Spleen (tissue), 11 donors: ENCODE measurements around the gene THAP7. TPM values are rescaled to one million over a fixed set of nuclear protein-coding genes. Genes with fewer than 3 reads are reported as not detected.

Experiments used
- DNase-seq: peaks from one replicate; pipeline ENCODE4 v3.0.0-alpha.2; 2020
- H3K27ac ChIP-seq, 8 donors: fragments of 200-600 bp; sonication (generic) in 7 of 8; 1 replicate in 4 of 8; 2 replicates in 4 of 8; pipeline versions ENCODE4 v1.5.0 to v1.8.0; 2016 to 2021; ENCODE audit warnings: inconsistent platforms in 4 of 8, mild to moderate bottlenecking in 4 of 8, moderate library complexity in 1 of 8
- H3K27me3 ChIP-seq, 7 donors: fragments of 200-600 bp; sonication (generic) in 6 of 7; replicated peaks in 1 of 7; 1 replicate in 4 of 7; 2 replicates in 3 of 7; pipeline versions ENCODE4 v1.5.0 to v1.8.0; 2016 to 2021; ENCODE audit warnings: inconsistent platforms in 3 of 7, mild to moderate bottlenecking in 1 of 7
- H3K36me3 ChIP-seq, 6 donors: fragments of 200-600 bp; sonication (generic) in 5 of 6; 1 replicate in 4 of 6; 2 replicates in 2 of 6; pipeline versions ENCODE4 v1.5.0 to v1.8.0; 2016 to 2021; ENCODE audit warnings: inconsistent platforms in 2 of 6
- H3K4me1 ChIP-seq, 6 donors: fragments of 200-600 bp; sonication (generic) in 5 of 6; 1 replicate in 3 of 6; 2 replicates in 3 of 6; pipeline versions ENCODE4 v1.5.0 to v1.8.0; 2016 to 2021; ENCODE audit warnings: inconsistent platforms in 3 of 6
- H3K4me3 ChIP-seq, 8 donors: fragments of 200-600 bp; sonication (generic) in 7 of 8; 1 replicate in 4 of 8; 2 replicates in 4 of 8; pipeline versions ENCODE4 v1.5.0 to v1.8.0; 2016 to 2021; ENCODE audit warnings: inconsistent platforms in 4 of 8, mild to moderate bottlenecking in 4 of 8, moderate library complexity in 2 of 8
- H3K9me3 ChIP-seq, 8 donors: fragments of 200-600 bp; sonication (generic) in 7 of 8; 1 replicate in 4 of 8; 2 replicates in 4 of 8; pipeline versions ENCODE4 v1.5.0 to v1.8.0; 2016 to 2021; ENCODE audit warnings: inconsistent platforms in 4 of 8
- CTCF ChIP-seq, 11 experiments: fragments of 200-600 bp in 7 of 11; fragments of 450-650 bp in 4 of 11; sonication (generic) in 4 of 11; IDR thresholded peaks in 8 of 11; conservative IDR thresholded peaks in 3 of 11; 1 replicate in 7 of 11; 2 replicates in 4 of 11; pipeline versions ENCODE4 v1.4.0 to v1.8.0; 2016 to 2021; ENCODE audit warnings: antibody characterized with exemption in 11 of 11, inconsistent platforms in 4 of 11, mild to moderate bottlenecking in 1 of 11
- POLR2A ChIP-seq, 3 donors: fragments of 450-650 bp; IDR thresholded peaks; one replicate each; pipeline ENCODE4 v1.5.1; 2017; ENCODE audit warnings: antibody characterized with exemption in 3 of 3, mild to moderate bottlenecking in 1 of 3
- POLR2AphosphoS5 ChIP-seq, 3 donors: sonication (generic); formaldehyde crosslinking; IDR thresholded peaks; one replicate each; pipeline ENCODE4 v1.5.1; 2017; ENCODE audit warnings: antibody characterized with exemption in 3 of 3
- WGBS, 5 donors: extraction: QIAGEN DNeasy Blood & Tissue Kit in 3 of 5; methylation state at CpG; one replicate each; pipeline versions ENCODE4 v1.1.5 to v1.1.7; 2013 to 2018; 5-methylcytosine and 5-hydroxymethylcytosine counted together
- intact Hi-C: fragments of 100-400 bp; cut with DNase I; formaldehyde crosslinking; loops from one replicate; pipeline ENCODE4 v1.15.0; 2023; ENCODE audit warnings: low total_unique reads
- polyA plus RNA-seq, 3 donors: library from polyadenylated mRNA; stranded (reverse); fragments of 200-250 nt; gene quantifications; one replicate each; pipeline ENCODE4 v1.2.1, GENCODE V29; 2013
- total RNA-seq, 7 donors: library from RNA; depleted of rRNA in 3 of 7; stranded (reverse); fragments of >200 nt in 3 of 7; fragmentation: NEBNext Ultra II Directional in 4 of 7; extraction: Animal tissue kit (Norgen Biotek cat#: 25700) in 4 of 7; gene quantifications; one replicate each; pipeline versions ENCODE4 v1.1.0 to v1.2.1, GENCODE V29; 2016 to 2021
- donor health status: healthy with polysubstance abuse.
- donor health status: DM: no; HTN: no; CAD: no; lungs with moderate emphysema.
- donor health status: DM: no; HTN: no; CAD: no.
- donor health status: Bipolar disorder and iron deficiency.
- donor health status: healthy.
- donor health status: DM: no; HTN: no; CAD: no.
- donor health status: DM: yes; HTN: yes; CAD: no.

Gene THAP7
- total and polyA plus RNA-seq, 10 donors = 16.7 to 53.3 (median 29.6) TPM

GRCh38 chr22:21026783-21027692 is 25.1 kb upstream of the THAP7 start:
- H3K4me3 ChIP-seq = no peak overlapping the region
- no peaks in the 10 kb centered on the region for H3K9me3 ChIP-seq
- H3K27me3 ChIP-seq = peaks cover 0 to 33% (median 10%) of the 10 kb centered on the region in 7 donors
- TF ChIP-seq POLR2AphosphoS5 (IDR thresholded peaks at IDR 0.05) = no peak
- no peak for TF ChIP-seq CTCF (IDR thresholded peaks at IDR 0.05 in 8 of 11, conservative IDR thresholded peaks at IDR 0.05 in 3 of 11)
- TF ChIP-seq POLR2A (IDR thresholded peaks at IDR 0.05) = no peak
- DNase-seq = no peak
- 73 to 90% (median 85%) methylated on average over 5 to 14 of the region's 14 CpGs for WGBS, 5 donors
- H3K4me1 ChIP-seq = peaks cover under 1 to 20% (median 4%) of the 10 kb centered on the region in 6 donors
- H3K36me3 ChIP-seq = no peaks in the 10 kb centered on the region
- no peak overlapping the region for H3K27ac ChIP-seq
- intact Hi-C loops = no loop called here

DNA sequence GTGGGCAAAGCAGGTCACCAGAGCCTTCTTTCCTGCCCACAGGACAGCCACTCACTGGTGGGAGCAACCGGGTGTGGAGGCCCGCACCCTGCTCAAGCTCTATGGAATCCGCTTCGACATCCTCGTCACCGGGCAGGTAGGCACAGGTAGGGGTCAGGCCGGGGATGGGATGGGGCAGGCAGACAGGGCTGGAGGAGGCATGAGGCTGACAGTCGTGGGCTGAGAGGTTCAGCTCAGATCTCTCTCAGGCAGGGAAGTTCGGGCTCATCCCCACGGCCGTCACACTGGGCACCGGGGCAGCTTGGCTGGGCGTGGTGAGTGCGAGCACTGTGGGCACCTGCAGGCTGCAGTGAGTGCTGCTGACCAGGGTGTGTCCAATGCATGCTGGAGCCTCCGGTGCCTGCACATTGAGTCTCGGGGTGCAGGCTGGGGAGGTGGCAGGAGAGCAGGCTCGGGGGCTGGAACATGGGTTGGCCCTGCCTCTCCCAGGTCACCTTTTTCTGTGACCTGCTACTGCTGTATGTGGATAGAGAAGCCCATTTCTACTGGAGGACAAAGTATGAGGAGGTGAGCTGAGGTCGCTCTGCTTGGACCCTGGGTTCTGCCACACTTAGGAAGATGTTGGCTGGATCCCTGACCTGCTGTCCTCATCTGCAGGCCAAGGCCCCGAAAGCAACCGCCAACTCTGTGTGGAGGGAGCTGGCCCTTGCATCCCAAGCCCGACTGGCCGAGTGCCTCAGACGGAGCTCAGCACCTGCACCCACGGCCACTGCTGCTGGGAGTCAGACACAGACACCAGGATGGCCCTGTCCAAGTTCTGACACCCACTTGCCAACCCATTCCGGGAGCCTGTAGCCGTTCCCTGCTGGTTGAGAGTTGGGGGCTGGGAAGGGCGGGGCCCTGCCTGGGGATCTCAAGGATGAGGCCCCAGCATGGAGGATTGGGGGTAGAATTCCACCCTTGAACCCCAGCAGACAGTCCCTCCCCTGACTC is 24.1 kb upstream of the THAP7 start:
- no peak overlapping the region for H3K27ac ChIP-seq
- DNase-seq = no peak
- H3K27me3 ChIP-seq = peaks cover 0 to 24% (median under 1%) of the 10 kb centered on the region in 7 donors
- peaks cover 0 to 13% (median 0%) of the 10 kb centered on the region in 6 donors for H3K4me1 ChIP-seq
- intact Hi-C loops = no loop called here
- H3K4me3 ChIP-seq = no peak overlapping the region
- H3K36me3 ChIP-seq = no peaks in the 10 kb centered on the region
- WGBS, 5 donors = 85 to 95% (median 91%) methylated on average over 18 to 27 of the region's 27 CpGs
- TF ChIP-seq CTCF (IDR thresholded peaks at IDR 0.05 in 8 of 11, conservative IDR thresholded peaks at IDR 0.05 in 3 of 11) (no peak), POLR2A (IDR thresholded peaks at IDR 0.05) (no peak), POLR2AphosphoS5 (IDR thresholded peaks at IDR 0.05) (no peak)
- no peaks in the 10 kb centered on the region for H3K9me3 ChIP-seq

DNA sequence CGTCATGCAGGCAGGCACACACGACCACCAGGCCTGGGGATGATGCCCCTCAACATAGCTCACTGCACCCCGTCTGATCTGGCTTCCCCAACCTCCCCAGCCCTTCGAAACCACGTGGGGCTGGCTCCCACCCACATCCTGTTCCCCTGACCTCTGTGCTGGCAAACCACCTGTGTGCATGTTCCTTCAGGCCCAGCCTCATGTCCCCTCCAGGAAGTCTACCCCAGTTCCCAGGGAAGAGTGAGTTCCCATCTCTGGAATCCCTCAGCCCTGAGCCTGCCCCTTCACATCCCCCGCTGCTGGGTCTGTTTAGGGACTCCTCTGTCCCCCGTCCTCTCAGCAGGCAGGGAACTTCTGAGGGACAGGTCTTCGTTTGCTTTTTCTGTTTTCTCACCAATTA is 23.3 kb upstream of the THAP7 start:
- Histone ChIP-seq H3K4me1 (peaks cover 0 to 13% (median 0%) of the 10 kb centered on the region in 6 donors), H3K9me3 (no peaks in the 10 kb centered on the region), H3K36me3 (no peaks in the 10 kb centered on the region), H3K4me3 (no peak overlapping the region), H3K27me3 (peaks cover 0 to 16% (median 0%) of the 10 kb centered on the region in 7 donors), H3K27ac (no peak overlapping the region)
- no peak for DNase-seq
- TF ChIP-seq CTCF (IDR thresholded peaks at IDR 0.05 in 8 of 11, conservative IDR thresholded peaks at IDR 0.05 in 3 of 11) (no peak), POLR2AphosphoS5 (IDR thresholded peaks at IDR 0.05) (no peak), POLR2A (IDR thresholded peaks at IDR 0.05) (no peak)
- intact Hi-C loops = no loop called here
- 44 to 58% (median 49%) methylated on average over 8 of the region's 8 CpGs for WGBS, 5 donors
